Upper lobe of right lung (tissue), 1 donor: Measurements from ENCODE around the gene PACRG. TPM values are rescaled to one million over a fixed set of nuclear protein-coding genes. Genes with fewer than 3 reads are reported as not detected.

ENCODE experiments used
- ATAC-seq: fragments of 200-7000 bp; cut with Tn5 transposase; one replicate; pipeline ENCODE4 v1.9.1; 2020; ENCODE audit warnings: mild to moderate bottlenecking, moderate library complexity
- DNase-seq: peaks from one replicate; pipeline ENCODE4 v3.0.0-alpha.2; 2020
- H3K27ac ChIP-seq: fragments of 200-600 bp; one replicate; pipeline ENCODE4 v1.8.0; 2022
- H3K27me3 ChIP-seq: fragments of 200-600 bp; one replicate; pipeline ENCODE4 v1.8.0; 2022; ENCODE audit warnings: mild to moderate bottlenecking
- H3K36me3 ChIP-seq: fragments of 200-600 bp; one replicate; pipeline ENCODE4 v1.8.0; 2022
- H3K4me1 ChIP-seq: fragments of 200-600 bp; one replicate; pipeline ENCODE4 v1.8.0; 2022
- H3K4me3 ChIP-seq: fragments of 200-600 bp; one replicate; pipeline ENCODE4 v1.8.0; 2022; ENCODE audit warnings: mild to moderate bottlenecking
- H3K9me3 ChIP-seq: fragments of 200-600 bp; one replicate; pipeline ENCODE4 v1.8.0; 2022
- intact Hi-C: fragments of 100-400 bp; cut with DNase I; formaldehyde crosslinking; loops from one replicate; pipeline ENCODE4 v1.11.0; 2022
- total RNA-seq: library from RNA; stranded (reverse); fragmentation: NEBNext Ultra II Directional; extraction: Animal tissue kit (Norgen Biotek cat#: 25700); gene quantifications from one replicate; pipeline ENCODE4 v1.2.1, GENCODE V29; 2021
- TF ChIP-seq, protein P1 (sequence below): fragments of 200-600 bp; IDR thresholded peaks from one replicate; pipeline ENCODE4 v1.8.0; 2022; ENCODE audit warnings: antibody characterized with exemption
- donor health status: DM: no; HTN: yes; CAD: no; lungs with severe emphysema.

PACRG gene
- total RNA-seq, 1 donor from 2014 or later, result 1.5 TPM

GRCh38 chr6:163137398-163137881 lies 409.7 kb downstream of the PACRG start:
- no peak overlapping the region for H3K4me3 ChIP-seq
- H3K4me1 ChIP-seq, result no peaks in the 10 kb centered on the region
- DNase-seq, result no peak
- H3K36me3 ChIP-seq, result no peaks in the 10 kb centered on the region
- intact Hi-C loops, result no loop called here
- H3K27me3 ChIP-seq, result no peaks in the 10 kb centered on the region
- no peak for ATAC-seq
- TF ChIP-seq, protein P1, sequence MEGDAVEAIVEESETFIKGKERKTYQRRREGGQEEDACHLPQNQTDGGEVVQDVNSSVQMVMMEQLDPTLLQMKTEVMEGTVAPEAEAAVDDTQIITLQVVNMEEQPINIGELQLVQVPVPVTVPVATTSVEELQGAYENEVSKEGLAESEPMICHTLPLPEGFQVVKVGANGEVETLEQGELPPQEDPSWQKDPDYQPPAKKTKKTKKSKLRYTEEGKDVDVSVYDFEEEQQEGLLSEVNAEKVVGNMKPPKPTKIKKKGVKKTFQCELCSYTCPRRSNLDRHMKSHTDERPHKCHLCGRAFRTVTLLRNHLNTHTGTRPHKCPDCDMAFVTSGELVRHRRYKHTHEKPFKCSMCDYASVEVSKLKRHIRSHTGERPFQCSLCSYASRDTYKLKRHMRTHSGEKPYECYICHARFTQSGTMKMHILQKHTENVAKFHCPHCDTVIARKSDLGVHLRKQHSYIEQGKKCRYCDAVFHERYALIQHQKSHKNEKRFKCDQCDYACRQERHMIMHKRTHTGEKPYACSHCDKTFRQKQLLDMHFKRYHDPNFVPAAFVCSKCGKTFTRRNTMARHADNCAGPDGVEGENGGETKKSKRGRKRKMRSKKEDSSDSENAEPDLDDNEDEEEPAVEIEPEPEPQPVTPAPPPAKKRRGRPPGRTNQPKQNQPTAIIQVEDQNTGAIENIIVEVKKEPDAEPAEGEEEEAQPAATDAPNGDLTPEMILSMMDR, result no peak
- no peaks in the 10 kb centered on the region for H3K9me3 ChIP-seq
- H3K27ac ChIP-seq, result no peak overlapping the region

GRCh38 chr6:163146036-163146435 lies 418.3 kb downstream of the PACRG start:
- no peak overlapping the region for H3K4me3 ChIP-seq
- TF ChIP-seq, protein P1, result no peak
- no peaks in the 10 kb centered on the region for H3K4me1 ChIP-seq
- no peaks in the 10 kb centered on the region for H3K36me3 ChIP-seq
- no peak overlapping the region for H3K27ac ChIP-seq
- no peaks in the 10 kb centered on the region for H3K9me3 ChIP-seq
- intact Hi-C loops, result no loop called here
- no peak for DNase-seq
- ATAC-seq, result no peak
- H3K27me3 ChIP-seq, result no peaks in the 10 kb centered on the region

GRCh38 chr6:163147994-163148393 lies 420.2 kb downstream of the PACRG start:
- no peaks in the 10 kb centered on the region for H3K27me3 ChIP-seq
- no peak overlapping the region for H3K4me3 ChIP-seq
- H3K27ac ChIP-seq, result no peak overlapping the region
- TF ChIP-seq, protein P1, result no peak
- intact Hi-C loops, result no loop called here
- ATAC-seq (no peak), DNase-seq (no peak)
- H3K9me3 ChIP-seq, result no peaks in the 10 kb centered on the region
- no peaks in the 10 kb centered on the region for H3K4me1 ChIP-seq
- H3K36me3 ChIP-seq, result no peaks in the 10 kb centered on the region

DNA sequence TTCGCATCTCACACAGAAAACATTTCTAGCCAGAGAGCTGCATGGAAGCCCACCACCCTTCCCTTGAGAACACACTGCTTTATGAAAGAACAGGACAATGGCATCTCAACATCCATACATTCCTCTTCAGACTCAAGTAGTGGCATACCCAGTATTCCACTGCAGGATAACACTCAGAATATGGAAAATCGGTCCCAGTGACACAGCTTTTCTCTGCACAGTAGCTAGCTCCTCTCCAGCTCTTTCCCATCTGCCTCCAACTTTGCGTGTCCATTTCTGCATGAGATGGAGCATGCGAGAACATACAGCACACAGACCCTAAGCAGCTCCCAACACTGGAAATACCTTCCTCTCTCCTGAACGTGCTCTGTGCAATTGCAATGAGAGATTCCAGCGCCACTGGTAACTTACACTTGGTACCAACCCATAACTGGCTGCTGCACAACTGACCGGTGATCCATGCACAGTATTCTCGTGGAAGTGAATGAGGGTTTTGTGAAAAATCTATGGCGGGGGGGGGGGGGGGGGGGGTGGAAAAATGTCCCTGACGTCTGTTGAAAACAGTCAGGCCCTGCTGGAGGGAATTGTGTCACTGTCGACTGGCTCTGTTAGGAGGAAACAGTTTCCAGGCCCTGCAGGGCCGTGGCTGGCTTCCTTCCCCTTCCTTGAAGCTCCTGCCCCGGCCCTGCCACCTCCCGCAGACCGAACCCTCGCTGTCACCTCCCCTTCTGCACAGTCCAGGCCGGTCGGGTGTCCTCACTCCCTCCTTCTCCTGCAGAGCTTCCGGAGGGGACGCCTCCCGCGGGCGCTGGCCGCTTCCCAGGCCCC lies 420.9 kb downstream of the PACRG start:
- Histone ChIP-seq H3K27me3 (no peaks in the 10 kb centered on the region), H3K4me3 (no peak overlapping the region), H3K9me3 (no peaks in the 10 kb centered on the region), H3K27ac (no peak overlapping the region), H3K4me1 (no peaks in the 10 kb centered on the region), H3K36me3 (no peaks in the 10 kb centered on the region)
- no peak for DNase-seq
- TF ChIP-seq, protein P1, result no peak
- peak; percentile 24 for ATAC-seq
- intact Hi-C loops, result no loop called here

DNA sequence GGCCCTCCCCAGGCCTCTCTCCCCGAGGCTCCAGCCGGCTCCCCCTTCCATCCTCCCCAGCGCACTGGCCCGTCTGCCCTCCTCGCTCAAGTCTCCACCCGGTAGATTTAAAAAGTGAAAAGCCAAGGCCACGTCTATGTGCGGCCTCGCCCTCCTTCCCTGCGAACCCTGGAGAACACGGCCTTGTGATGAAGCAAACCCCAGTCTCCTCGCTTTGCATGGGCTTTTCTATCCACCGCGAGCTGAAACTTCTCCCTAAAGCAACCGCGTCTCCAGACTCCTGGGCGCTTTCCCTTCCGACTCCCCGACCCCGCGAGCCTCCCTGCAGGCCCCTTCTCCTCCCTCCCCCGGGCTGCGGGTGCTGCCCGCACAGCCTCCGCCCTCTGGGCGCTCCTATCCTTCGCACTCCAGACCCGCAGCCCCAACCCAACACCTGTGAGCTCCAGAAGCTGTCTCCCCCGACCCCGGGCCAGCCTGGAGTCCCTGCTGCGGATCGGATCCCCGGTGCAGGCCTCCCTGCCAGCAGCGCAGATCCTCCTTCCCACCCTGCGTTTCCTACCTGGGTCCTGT lies 421.6 kb downstream of the PACRG start:
- H3K36me3 ChIP-seq, result no peaks in the 10 kb centered on the region

More for the DNA sequence above, 421.6 kb downstream of the PACRG start:
- Histone ChIP-seq H3K4me3 (no peak overlapping the region), H3K27me3 (no peaks in the 10 kb centered on the region), H3K4me1 (no peaks in the 10 kb centered on the region), H3K27ac (no peak overlapping the region), H3K9me3 (no peaks in the 10 kb centered on the region)
- TF ChIP-seq, protein P1, result no peak
- intact Hi-C loops, result no loop called here
- DNase-seq (no peak), ATAC-seq (peak; percentile 36)
